ENCODE measurements around the gene ACSL3. TPM values are rescaled to one million over a fixed set of nuclear protein-coding genes. Genes with fewer than 3 reads are reported as not detected.

Gene ACSL3
- total and polyA plus RNA-seq, 2 donors (not counting 1 experiment from before 2014, with no cell fraction given) = 6.7 to 46.0 TPM

DNA sequence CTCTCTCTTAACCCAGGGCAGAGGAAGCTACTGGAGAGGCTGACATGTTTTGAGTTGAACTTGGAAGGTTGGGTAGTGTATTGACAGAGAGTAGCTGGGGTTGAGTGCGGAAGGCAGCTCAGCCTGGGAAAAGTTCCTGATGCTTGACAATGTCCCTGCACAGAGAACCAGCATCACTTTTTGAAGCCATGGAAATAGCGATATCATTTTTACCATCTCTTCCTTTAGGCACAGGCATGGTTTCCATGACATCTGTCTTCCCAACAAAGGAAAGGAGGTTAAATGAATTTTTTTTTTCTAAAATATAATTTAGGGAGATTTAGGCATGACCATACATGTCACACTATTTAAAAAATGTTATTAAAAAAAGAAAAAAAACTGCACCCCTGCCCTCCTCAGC, 112.9 kb downstream of the ACSL3 start:
- Mint-ChIP-seq H3K27me3 (peaks cover 17% of the 10 kb centered on the region), H3K27ac (no peak overlapping the region), H3K4me1 (no peaks in the 10 kb centered on the region), H3K4me3 (no peak overlapping the region), H3K9me3 (ENCODE audit: insufficient read depth) (no peaks in the 10 kb centered on the region)
- peaks cover 0 to 10% (median 0%) of the 10 kb centered on the region in 4 experiments for H3K27me3 ChIP-seq (replicated peaks in 1 of 4; ENCODE audit: control extremely low read depth in 1 of 4, control insufficient read depth in 3 of 4, insufficient read depth in 4 of 4, low read length in 3 of 4)
- intact Hi-C loops (cut with micrococcal nuclease) = no loop called here
- no peak overlapping the region for H3K4me3 ChIP-seq (ENCODE audit: control extremely low read depth in 1 of 5, extremely low read depth in 1 of 5, insufficient read depth in 1 of 5, low read depth in 2 of 5, low read length in 4 of 5)
- WGBS (ENCODE audit: insufficient coverage) = 100% methylated on average over 1 of the region's 2 CpGs
- H3K9me3 ChIP-seq (ENCODE audit: control extremely low read depth in 1 of 3, control insufficient read depth in 2 of 3, insufficient read depth in 1 of 3, low read length in 2 of 3) = no peaks in the 10 kb centered on the region
- no peaks in the 10 kb centered on the region for H3K36me3 ChIP-seq (replicated peaks in 1 of 2; ENCODE audit: control extremely low read depth in 1 of 2, control insufficient read depth in 1 of 2, extremely low read depth in 1 of 2, insufficient read depth in 2 of 2, low read length in 1 of 2)
- no peaks in the 10 kb centered on the region for H3K79me2 ChIP-seq (ENCODE audit: control insufficient read depth, insufficient read depth, low read length)
- no peak overlapping the region for H3K4me2 ChIP-seq (replicated peaks; ENCODE audit: low read depth, low read length, poor library complexity, severe bottlenecking)
- no peak overlapping the region for H3K27ac ChIP-seq (ENCODE audit: low read length in 2 of 2)
- no peak for DNase-seq
- ChIA-PET CTCF (interaction anchor here (0.9 to 1.4 kb wide), 2 partner anchors 9 to 62 kb away, joined by 3 to 4 read pairs; no protein-coding TSS in a partner anchor), POLR2A (no interaction called here)
- H4K20me1 ChIP-seq (ENCODE audit: control insufficient read depth, insufficient read depth, low read length, poor library complexity, severe bottlenecking) = no peaks in the 10 kb centered on the region
- H2AFZ ChIP-seq (ENCODE audit: insufficient read depth, low read depth, low read length, poor library complexity, severe bottlenecking) = no peak overlapping the region
- TF ChIP-seq EZH2 (IDR thresholded peaks at IDR 0.05; ENCODE audit: borderline replicate concordance, insufficient read depth, low read depth, low read length, poor library complexity, severe bottlenecking) = no peak
- TF ChIP-seq, protein P1, sequence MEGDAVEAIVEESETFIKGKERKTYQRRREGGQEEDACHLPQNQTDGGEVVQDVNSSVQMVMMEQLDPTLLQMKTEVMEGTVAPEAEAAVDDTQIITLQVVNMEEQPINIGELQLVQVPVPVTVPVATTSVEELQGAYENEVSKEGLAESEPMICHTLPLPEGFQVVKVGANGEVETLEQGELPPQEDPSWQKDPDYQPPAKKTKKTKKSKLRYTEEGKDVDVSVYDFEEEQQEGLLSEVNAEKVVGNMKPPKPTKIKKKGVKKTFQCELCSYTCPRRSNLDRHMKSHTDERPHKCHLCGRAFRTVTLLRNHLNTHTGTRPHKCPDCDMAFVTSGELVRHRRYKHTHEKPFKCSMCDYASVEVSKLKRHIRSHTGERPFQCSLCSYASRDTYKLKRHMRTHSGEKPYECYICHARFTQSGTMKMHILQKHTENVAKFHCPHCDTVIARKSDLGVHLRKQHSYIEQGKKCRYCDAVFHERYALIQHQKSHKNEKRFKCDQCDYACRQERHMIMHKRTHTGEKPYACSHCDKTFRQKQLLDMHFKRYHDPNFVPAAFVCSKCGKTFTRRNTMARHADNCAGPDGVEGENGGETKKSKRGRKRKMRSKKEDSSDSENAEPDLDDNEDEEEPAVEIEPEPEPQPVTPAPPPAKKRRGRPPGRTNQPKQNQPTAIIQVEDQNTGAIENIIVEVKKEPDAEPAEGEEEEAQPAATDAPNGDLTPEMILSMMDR (IDR thresholded peaks at IDR 0.05) = no peak
- H3K4me1 ChIP-seq (ENCODE audit: control insufficient read depth in 2 of 2, insufficient read depth in 2 of 2, low read length in 2 of 2) = peaks cover 0 to 7% of the 10 kb centered on the region in 2 donors
- no peak overlapping the region for H3K9ac ChIP-seq (ENCODE audit: low read length)
- no peak for ATAC-seq (ENCODE audit: low read depth)

DNA sequence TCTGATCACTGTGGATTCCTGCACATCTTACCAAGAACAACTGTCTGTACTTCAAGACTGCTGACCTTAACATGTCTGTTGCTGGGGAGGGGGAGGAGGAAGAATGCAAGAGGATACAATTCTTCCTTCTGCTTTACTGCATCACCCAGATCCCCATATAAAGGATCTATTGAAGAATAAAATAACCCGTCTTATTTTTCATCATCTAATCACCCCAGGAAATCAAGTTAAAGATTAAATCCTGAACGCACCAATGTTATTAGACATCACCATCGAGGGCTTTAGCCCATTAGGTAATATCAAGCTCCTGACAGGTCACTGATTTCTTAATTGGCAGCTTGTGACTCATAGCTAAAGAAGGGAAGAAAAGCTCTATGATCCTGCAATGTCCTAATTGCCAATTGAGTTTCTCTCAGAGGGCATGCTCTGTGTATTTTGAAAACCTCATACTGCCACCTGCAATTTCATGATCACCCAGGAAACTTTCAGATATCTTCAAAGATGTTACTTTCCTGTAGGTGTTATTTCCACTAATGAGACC, 115.8 kb downstream of the ACSL3 start:
- intact Hi-C loops (cut with micrococcal nuclease) = no loop called here
- no peak overlapping the region for H3K4me3 Mint-ChIP-seq
- H3K27ac ChIP-seq (ENCODE audit: low read length in 2 of 2) = no peak overlapping the region
- ATAC-seq (ENCODE audit: low read depth) (no peak), DNase-seq (no peak)
- peaks cover 17% of the 10 kb centered on the region for H3K27me3 Mint-ChIP-seq
- ChIA-PET CTCF (interaction anchor here (1.0 kb wide), 1 partner anchor 23 kb away, joined by 3 read pairs; no protein-coding TSS in a partner anchor), POLR2A (no interaction called here)
- no peak overlapping the region for H3K4me2 ChIP-seq (replicated peaks; ENCODE audit: low read depth, low read length, poor library complexity, severe bottlenecking)
- H3K9me3 Mint-ChIP-seq (ENCODE audit: insufficient read depth) = no peaks in the 10 kb centered on the region
- no peak overlapping the region for H3K27ac Mint-ChIP-seq
- H3K36me3 ChIP-seq (replicated peaks in 1 of 2; ENCODE audit: control extremely low read depth in 1 of 2, control insufficient read depth in 1 of 2, extremely low read depth in 1 of 2, insufficient read depth in 2 of 2, low read length in 1 of 2) = no peaks in the 10 kb centered on the region
- H3K9ac ChIP-seq (ENCODE audit: low read length) = no peak overlapping the region
- H3K9me3 ChIP-seq (ENCODE audit: control extremely low read depth in 1 of 3, control insufficient read depth in 2 of 3, insufficient read depth in 1 of 3, low read length in 2 of 3) = no peaks in the 10 kb centered on the region
- H3K79me2 ChIP-seq (ENCODE audit: control insufficient read depth, insufficient read depth, low read length) = no peaks in the 10 kb centered on the region
- no peak overlapping the region for H3K4me3 ChIP-seq (ENCODE audit: control extremely low read depth in 1 of 5, extremely low read depth in 1 of 5, insufficient read depth in 1 of 5, low read depth in 2 of 5, low read length in 4 of 5)
- H3K27me3 ChIP-seq (replicated peaks in 1 of 4; ENCODE audit: control extremely low read depth in 1 of 4, control insufficient read depth in 3 of 4, insufficient read depth in 4 of 4, low read length in 3 of 4) = no peaks in the 10 kb centered on the region
- H3K4me1 ChIP-seq (ENCODE audit: control insufficient read depth in 2 of 2, insufficient read depth in 2 of 2, low read length in 2 of 2) = peaks cover 0 to 5% of the 10 kb centered on the region in 2 donors
- WGBS (ENCODE audit: insufficient coverage) = no CpG with 5 or more reads among the region's 3 CpGs
- H3K4me1 Mint-ChIP-seq = no peaks in the 10 kb centered on the region
- no peak overlapping the region for H2AFZ ChIP-seq (ENCODE audit: insufficient read depth, low read depth, low read length, poor library complexity, severe bottlenecking)
- no peaks in the 10 kb centered on the region for H4K20me1 ChIP-seq (ENCODE audit: control insufficient read depth, insufficient read depth, low read length, poor library complexity, severe bottlenecking)
- no peak for TF ChIP-seq EZH2 (IDR thresholded peaks at IDR 0.05; ENCODE audit: borderline replicate concordance, insufficient read depth, low read depth, low read length, poor library complexity, severe bottlenecking)
- TF ChIP-seq, protein P1 (IDR thresholded peaks at IDR 0.05) = no peak
